ENCODE data around the gene BST1.

DNA sequence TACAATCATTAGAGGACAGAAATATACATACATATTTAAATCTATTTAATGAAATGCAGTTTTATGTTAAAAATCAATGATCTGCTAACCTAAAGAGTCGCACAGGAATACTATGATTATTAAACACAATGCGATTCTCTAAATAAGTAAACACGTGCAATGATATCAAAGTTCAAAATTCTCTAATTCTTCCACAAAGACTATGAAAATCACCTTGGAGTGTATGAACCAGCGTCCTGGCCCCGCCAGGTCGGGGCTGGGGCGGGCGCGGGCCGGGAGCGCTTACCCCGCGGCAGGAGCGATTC is 21.8 kb upstream of the BST1 start:
- TF ChIP-seq, protein P1, sequence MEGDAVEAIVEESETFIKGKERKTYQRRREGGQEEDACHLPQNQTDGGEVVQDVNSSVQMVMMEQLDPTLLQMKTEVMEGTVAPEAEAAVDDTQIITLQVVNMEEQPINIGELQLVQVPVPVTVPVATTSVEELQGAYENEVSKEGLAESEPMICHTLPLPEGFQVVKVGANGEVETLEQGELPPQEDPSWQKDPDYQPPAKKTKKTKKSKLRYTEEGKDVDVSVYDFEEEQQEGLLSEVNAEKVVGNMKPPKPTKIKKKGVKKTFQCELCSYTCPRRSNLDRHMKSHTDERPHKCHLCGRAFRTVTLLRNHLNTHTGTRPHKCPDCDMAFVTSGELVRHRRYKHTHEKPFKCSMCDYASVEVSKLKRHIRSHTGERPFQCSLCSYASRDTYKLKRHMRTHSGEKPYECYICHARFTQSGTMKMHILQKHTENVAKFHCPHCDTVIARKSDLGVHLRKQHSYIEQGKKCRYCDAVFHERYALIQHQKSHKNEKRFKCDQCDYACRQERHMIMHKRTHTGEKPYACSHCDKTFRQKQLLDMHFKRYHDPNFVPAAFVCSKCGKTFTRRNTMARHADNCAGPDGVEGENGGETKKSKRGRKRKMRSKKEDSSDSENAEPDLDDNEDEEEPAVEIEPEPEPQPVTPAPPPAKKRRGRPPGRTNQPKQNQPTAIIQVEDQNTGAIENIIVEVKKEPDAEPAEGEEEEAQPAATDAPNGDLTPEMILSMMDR (IDR thresholded peaks at IDR 0.05; ENCODE audit: low read depth, low read length, poor library complexity, severe bottlenecking): no peak
- TF ChIP-seq EZH2phosphoT487 (IDR thresholded peaks at IDR 0.05; ENCODE audit: borderline replicate concordance, low read length): no peak

All from DOHH2 (cell line).